Stimulated activated CD4-positive, alpha-beta T cell treated with anti-CD3 and anti-CD28 coated beads, Interleukin-15, amount 100 ng/mL, for 48 hours (primary cell): ENCODE results near the gene DPT.

ENCODE experiments used
- DNase-seq, 2 donors: peaks; one replicate each; pipeline ENCODE4 v3.0.0-alpha.2; 2020; ENCODE audit warnings: low read depth in 2 of 2

Gene DPT

GRCh38 chr1:168700575-168701268 is 28.3 kb downstream of the DPT start:
- DNase-seq = no peak

- DNase-seq = no peak
Measured at GRCh38 chr1:168698453-168698852, 30.6 kb downstream of the DPT start.

GRCh38 chr1:168697356-168698126 is 31.5 kb downstream of the DPT start:
- no peak for DNase-seq

GRCh38 chr1:168696125-168696760 is 32.8 kb downstream of the DPT start:
- no peak for DNase-seq

GRCh38 chr1:168693872-168694238 is 35.2 kb downstream of the DPT start:
- no peak for DNase-seq

GRCh38 chr1:168693197-168693871 is 35.7 kb downstream of the DPT start:
- DNase-seq = no peak

- no peak for DNase-seq
Measured at GRCh38 chr1:168692472-168692871, 36.5 kb downstream of the DPT start.

GRCh38 chr1:168691541-168691940 is 37.5 kb downstream of the DPT start:
- DNase-seq = no peak

GRCh38 chr1:168689726-168690602 is 39.0 kb downstream of the DPT start:
- DNase-seq = no peak

GRCh38 chr1:168689327-168689657 is 39.7 kb downstream of the DPT start:
- no peak for DNase-seq

GRCh38 chr1:168688644-168689326 is 40.2 kb downstream of the DPT start:
- no peak for DNase-seq

GRCh38 chr1:168687816-168688215 is 41.2 kb downstream of the DPT start:
- DNase-seq = no peak

GRCh38 chr1:168686666-168687065 is 42.3 kb downstream of the DPT start:
- no peak for DNase-seq

- no peak for DNase-seq
Measured at GRCh38 chr1:168683871-168684270, 45.1 kb downstream of the DPT start.

GRCh38 chr1:168676861-168677260 is 52.1 kb downstream of the DPT start:
- no peak for DNase-seq

- no peak for DNase-seq
Measured at GRCh38 chr1:168676029-168676812, 52.8 kb downstream of the DPT start.

GRCh38 chr1:168673974-168674683 is 54.9 kb downstream of the DPT start:
- DNase-seq = no peak

GRCh38 chr1:168672278-168672677 is 56.7 kb downstream of the DPT start:
- DNase-seq = no peak

- DNase-seq = no peak
Measured at GRCh38 chr1:168671782-168672181, 57.2 kb downstream of the DPT start.
